IMR-90 (cell line): ENCODE results near the gene TRAF3. TPM values are rescaled to one million over a fixed set of nuclear protein-coding genes. Genes with fewer than 3 reads are reported as not detected.

Source experiments
- ATAC-seq: fragments of 200-7000 bp; cut with Tn5 transposase; 2 replicates; pipeline ENCODE4 v1.9.1; 2020; ENCODE audit warnings: low read depth, mild to moderate bottlenecking, moderate library complexity
- BruUV-seq: library from RNA; stranded (reverse); fragments of 400-500 nt; replicated peaks from 2 replicates; lab custom pipeline; 2021; lab: Mats Ljungman, UMichigan
- CTCF ChIA-PET: fragments of 300-600 bp; formaldehyde crosslinking; extraction: SDS; loops from one replicate; lab custom pipeline; 2021; ENCODE audit warnings: antibody characterized with exemption; lab: Yijun Ruan, JAX
- POLR2A ChIA-PET: fragments of 300-600 bp; sonication (Branson Sonifier 250); formaldehyde crosslinking; loops from one replicate; lab custom pipeline; 2022; ENCODE audit warnings: antibody characterized with exemption; ENCODE audit not compliant: unreplicated experiment; lab: Charles Lee
- DNase-seq: peaks from one replicate; pipeline ENCODE4 v3.0.0; 2013
- H2AFZ ChIP-seq: replicated peaks from 2 replicates; pipeline ENCODE3; 2013; ENCODE audit warnings: low read length, mild to moderate bottlenecking; ENCODE audit not compliant: poor library complexity
- H2AK5ac ChIP-seq: 2 replicates; pipeline ENCODE4 v1.6.1; 2013; ENCODE audit warnings: low read depth, low read length, inconsistent platforms
- H2AK9ac ChIP-seq: replicated peaks from 2 replicates; pipeline ENCODE3; 2013; ENCODE audit warnings: mild to moderate bottlenecking, low read depth, low read length, moderate library complexity; ENCODE audit not compliant: poor library complexity
- H2BK120ac ChIP-seq: 2 replicates; pipeline ENCODE4 v1.6.1; 2013; ENCODE audit warnings: low read depth, low read length, inconsistent platforms
- H2BK15ac ChIP-seq: 3 replicates; pipeline ENCODE4 v1.6.1; 2013; ENCODE audit warnings: low read depth, low read length, inconsistent platforms
- H2BK20ac ChIP-seq: 2 replicates; pipeline ENCODE4 v1.6.1; 2013; ENCODE audit warnings: low read depth, mild to moderate bottlenecking, inconsistent platforms, low read length, moderate library complexity
- H2BK5ac ChIP-seq: 2 replicates; pipeline ENCODE4 v1.6.1; 2013; ENCODE audit warnings: mild to moderate bottlenecking, low read depth, low read length, inconsistent platforms; ENCODE audit not compliant: poor library complexity, severe bottlenecking
- H3K14ac ChIP-seq: replicated peaks from 2 replicates; pipeline ENCODE4 v1.6.1; 2013; ENCODE audit warnings: low read depth, low read length, inconsistent platforms
- H3K18ac ChIP-seq: 2 replicates; pipeline ENCODE4 v1.6.1; 2013; ENCODE audit warnings: low read depth, low read length, control low read depth
- H3K23ac ChIP-seq: 2 replicates; pipeline ENCODE4 v1.6.1; 2013; ENCODE audit warnings: low read depth, low read length, inconsistent platforms
- H3K27ac ChIP-seq: 2 replicates; pipeline ENCODE4 v1.5.1; 2013; ENCODE audit warnings: mild to moderate bottlenecking, control low read depth, low read length; ENCODE audit not compliant: insufficient read depth
- H3K27me3 ChIP-seq: 2 replicates; pipeline ENCODE4 v1.6.1; 2013; ENCODE audit warnings: low read length; ENCODE audit not compliant: control insufficient read depth, insufficient read depth
- H3K36me3 ChIP-seq: 2 replicates; pipeline ENCODE4 v1.6.1; 2013; ENCODE audit warnings: low read length, mixed read lengths; ENCODE audit not compliant: control insufficient read depth, insufficient read depth
- H3K4ac ChIP-seq: 2 replicates; pipeline ENCODE4 v1.6.1; 2013; ENCODE audit warnings: low read depth, low read length, inconsistent platforms
- H3K4me1 ChIP-seq: 2 replicates; pipeline ENCODE4 v1.6.1; 2013; ENCODE audit warnings: low read length, mixed read lengths; ENCODE audit not compliant: control insufficient read depth, insufficient read depth
- H3K4me2 ChIP-seq: 2 replicates; pipeline ENCODE4 v1.6.1; 2013; ENCODE audit warnings: low read depth, mild to moderate bottlenecking, control low read depth, low read length, moderate library complexity
- H3K4me3 ChIP-seq: 2 replicates; pipeline ENCODE4 v1.5.1; 2013; ENCODE audit warnings: low read depth, mild to moderate bottlenecking, control low read depth, low read length, moderate library complexity; ENCODE audit not compliant: insufficient read depth
- H3K56ac ChIP-seq: 2 replicates; pipeline ENCODE4 v1.6.1; 2013; ENCODE audit warnings: low read length, inconsistent platforms; ENCODE audit not compliant: insufficient read depth; ENCODE audit errors: extremely low read depth
- H3K79me1 ChIP-seq, 2 experiments: 2 replicates each; pipeline ENCODE4 v1.6.1; 2013; ENCODE audit warnings: low read length in 2 of 2, inconsistent platforms in 1 of 2, low read depth in 1 of 2
- H3K9ac ChIP-seq: 2 replicates; pipeline ENCODE4 v1.6.1; 2013; ENCODE audit warnings: low read depth, low read length, control low read depth
- H3K9me1 ChIP-seq: 2 replicates; pipeline ENCODE4 v1.6.1; 2013; ENCODE audit warnings: low read length, inconsistent platforms; ENCODE audit not compliant: insufficient read depth
- H3K9me3 ChIP-seq: 2 replicates; pipeline ENCODE4 v1.6.1; 2013; ENCODE audit warnings: low read length; ENCODE audit not compliant: control insufficient read depth, insufficient read depth
- H4K20me1 ChIP-seq: 2 replicates; pipeline ENCODE4 v1.6.1; 2013; ENCODE audit warnings: low read length, inconsistent platforms; ENCODE audit not compliant: insufficient read depth
- H4K5ac ChIP-seq: 2 replicates; pipeline ENCODE4 v1.6.1; 2013; ENCODE audit warnings: mild to moderate bottlenecking, low read depth, low read length, control low read depth
- H4K8ac ChIP-seq, 2 experiments: 2 replicates each; pipeline ENCODE4 v1.6.1; 2013; ENCODE audit warnings: low read depth in 2 of 2, low read length in 2 of 2, control low read depth in 1 of 2, inconsistent platforms in 1 of 2
- H4K91ac ChIP-seq: 2 replicates; pipeline ENCODE4 v1.6.1; 2013; ENCODE audit warnings: low read depth, low read length, inconsistent platforms; ENCODE audit not compliant: insufficient read depth
- CEBPB ChIP-seq: IDR thresholded peaks from 2 replicates; pipeline ENCODE4 v1.6.1; 2012; ENCODE audit warnings: low read depth, low read length, improper control_type of control experiment
- CHD1 ChIP-seq: IDR thresholded peaks from 2 replicates; pipeline ENCODE4 v1.6.1; 2012; ENCODE audit warnings: low read depth, low read length, improper control_type of control experiment
- FOS ChIP-seq: fragments of 150-350 bp; IDR thresholded peaks from 2 replicates; pipeline ENCODE4 v1.6.1; 2016; ENCODE audit warnings: low read depth, low read length
- MAZ ChIP-seq: IDR thresholded peaks from 2 replicates; pipeline ENCODE4 v1.6.1; 2012; ENCODE audit warnings: low read depth, mild to moderate bottlenecking, low read length, improper control_type of control experiment, moderate library complexity, borderline replicate concordance
- NFE2L2 ChIP-seq: fragments of 150-350 bp; IDR thresholded peaks from 2 replicates; pipeline ENCODE4 v1.6.1; 2016; ENCODE audit warnings: low read depth, mild to moderate bottlenecking, low read length
- POLR2A ChIP-seq: IDR thresholded peaks from 2 replicates; pipeline ENCODE4 v1.6.1; 2012; ENCODE audit warnings: mild to moderate bottlenecking, low read depth, low read length
- RCOR1 ChIP-seq: IDR thresholded peaks from 2 replicates; pipeline ENCODE4 v1.6.1; 2012; ENCODE audit warnings: mild to moderate bottlenecking, low read length, improper control_type of control experiment; ENCODE audit not compliant: insufficient replicate concordance
- SMC3 ChIP-seq: fragments of 150-350 bp; IDR thresholded peaks from 2 replicates; pipeline ENCODE4 v1.6.1; 2016; ENCODE audit warnings: low read depth, mild to moderate bottlenecking, antibody characterized with exemption, low read length, moderate library complexity
- WGBS, 2 experiments: methylation state at CpG; one replicate each; pipeline versions ENCODE4 v1.1.5 to v1.1.7; 2013; ENCODE audit warnings: missing lambda C conversion rate in 2 of 2; ENCODE audit not compliant: insufficient read length in 1 of 2; ENCODE audit errors: extremely low coverage in 2 of 2; 5-methylcytosine and 5-hydroxymethylcytosine counted together
- dilution Hi-C: fragments of 300-500 bp; cut with HindIII; formaldehyde crosslinking; loops from one replicate; pipeline ENCODE4 v1.14.3; 2018; ENCODE audit warnings: low sequenced_read_pairs; ENCODE audit not compliant: unreplicated experiment
- in situ Hi-C: fragments of 300-500 bp; cut with MboI; formaldehyde crosslinking; loops from 3 replicates; pipeline ENCODE4 v1.14.3; 2019; ENCODE audit warnings: low sequenced_read_pairs, inconsistent platforms, mixed read lengths
- intact Hi-C: fragments of 100-400 bp; cut with micrococcal nuclease; formaldehyde crosslinking; loops from 2 replicates; pipeline ENCODE4 v1.10.0; 2022
- polyA plus RNA-seq, 3 experiments: library from polyadenylated mRNA; depleted of rRNA; stranded (reverse); fragments of >200 nt; gene quantifications; 2 replicates each; pipeline ENCODE4 v1.2.3, GENCODE V29; 2012; ENCODE audit warnings: low replicate concordance in 1 of 3
- total RNA-seq: library from RNA; depleted of rRNA; stranded (reverse); fragments of >200 nt; gene quantifications from 2 replicates; pipeline ENCODE4 v1.2.3, GENCODE V29; 2012
- TF ChIP-seq, protein P1 (sequence below): conservative IDR thresholded peaks from 2 replicates; pipeline ENCODE4 v1.5.1; 2012; ENCODE audit warnings: mild to moderate bottlenecking, low read depth, low read length, improper control_type of control experiment

The TRAF3 gene
- total and polyA plus RNA-seq, 2 of the 4 experiments (the other 2 are of a cell fraction), result 21.2 to 25.3 TPM

DNA sequence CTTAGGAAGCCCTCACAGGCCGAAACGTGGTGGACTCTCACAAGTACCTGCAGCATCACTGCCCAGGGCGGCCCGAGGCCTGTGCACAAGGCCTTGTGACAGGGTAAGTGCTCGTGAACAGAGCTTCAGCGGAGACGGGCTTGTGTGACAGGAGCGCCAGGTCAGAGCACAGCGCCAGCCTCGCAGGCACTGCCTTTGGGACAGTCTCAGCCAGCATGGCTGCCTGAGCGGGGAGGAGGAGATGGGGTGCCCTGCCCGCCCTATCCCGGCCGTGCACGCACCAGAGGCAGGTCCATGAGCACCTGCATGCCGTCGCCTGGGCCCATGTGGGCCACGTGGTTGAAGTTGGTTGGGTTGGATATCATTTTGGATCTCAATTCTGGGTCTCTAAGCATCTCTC is 162.1 kb downstream of the TRAF3 start:
- Histone ChIP-seq H4K8ac (no peak overlapping the region), H2AK5ac (no peak overlapping the region), H3K23ac (no peak overlapping the region), H3K9me1 (peaks cover 4% of the 10 kb centered on the region; the same call in 1 of the 2 replicates), H2AFZ (no peak overlapping the region), H3K4me2 (no peak overlapping the region), H4K5ac (no peak overlapping the region), H3K4me1 (no peaks in the 10 kb centered on the region; the same call in 1 of the 2 replicates), H3K14ac (no peak overlapping the region), H3K56ac (no peak overlapping the region), H2BK120ac (no peak overlapping the region), H3K4ac (no peak overlapping the region), H3K27ac (no peak overlapping the region), H2BK15ac (no peak overlapping the region), H3K9me3 (no peaks in the 10 kb centered on the region), H2BK20ac (no peak overlapping the region), H2BK5ac (no peak overlapping the region), H3K36me3 (peaks cover 67% of the 10 kb centered on the region), H3K18ac (no peak overlapping the region), H3K27me3 (no peaks in the 10 kb centered on the region), H2AK9ac (no peak overlapping the region), H3K9ac (no peak overlapping the region), H4K91ac (no peak overlapping the region), H4K20me1 (peaks cover 15% of the 10 kb centered on the region), H3K79me1 (peaks cover 0 to 42% of the 10 kb centered on the region in 2 experiments; a peak in 3 of 4 replicates), H3K4me3 (no peak overlapping the region)
- no TSS peak for BruUV-seq
- dilution Hi-C loops (no loop called here), intact Hi-C loops (no loop called here), in situ Hi-C loops (no loop called here)
- WGBS, 2 experiments, result 98% methylated on average over 15 of the region's 18 CpGs; no CpG with 5 or more reads in 1 of the 2 experiments
- POLR2A ChIA-PET, result no interaction called here
- DNase-seq (no peak), ATAC-seq (no peak)
- CTCF ChIA-PET, result no interaction called here
- TF ChIP-seq NFE2L2, result no peak
- no peak for TF ChIP-seq RCOR1
- no peak for TF ChIP-seq FOS
- TF ChIP-seq, protein P1, sequence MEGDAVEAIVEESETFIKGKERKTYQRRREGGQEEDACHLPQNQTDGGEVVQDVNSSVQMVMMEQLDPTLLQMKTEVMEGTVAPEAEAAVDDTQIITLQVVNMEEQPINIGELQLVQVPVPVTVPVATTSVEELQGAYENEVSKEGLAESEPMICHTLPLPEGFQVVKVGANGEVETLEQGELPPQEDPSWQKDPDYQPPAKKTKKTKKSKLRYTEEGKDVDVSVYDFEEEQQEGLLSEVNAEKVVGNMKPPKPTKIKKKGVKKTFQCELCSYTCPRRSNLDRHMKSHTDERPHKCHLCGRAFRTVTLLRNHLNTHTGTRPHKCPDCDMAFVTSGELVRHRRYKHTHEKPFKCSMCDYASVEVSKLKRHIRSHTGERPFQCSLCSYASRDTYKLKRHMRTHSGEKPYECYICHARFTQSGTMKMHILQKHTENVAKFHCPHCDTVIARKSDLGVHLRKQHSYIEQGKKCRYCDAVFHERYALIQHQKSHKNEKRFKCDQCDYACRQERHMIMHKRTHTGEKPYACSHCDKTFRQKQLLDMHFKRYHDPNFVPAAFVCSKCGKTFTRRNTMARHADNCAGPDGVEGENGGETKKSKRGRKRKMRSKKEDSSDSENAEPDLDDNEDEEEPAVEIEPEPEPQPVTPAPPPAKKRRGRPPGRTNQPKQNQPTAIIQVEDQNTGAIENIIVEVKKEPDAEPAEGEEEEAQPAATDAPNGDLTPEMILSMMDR, result no peak
- no peak for TF ChIP-seq CEBPB
- no peak for TF ChIP-seq MAZ
- no peak for TF ChIP-seq SMC3
- TF ChIP-seq CHD1, result no peak
- no peak for TF ChIP-seq POLR2A
